ENCODE measurements around the gene MEGF6. TPM values are rescaled to one million over a fixed set of nuclear protein-coding genes. Genes with fewer than 3 reads are reported as not detected.
"Not testable (repeated sequence)": the region's sequence is repeated elsewhere in the genome, so short reads cannot be mapped to it uniquely, and the experiment has no call there.

MEGF6 gene
- total RNA-seq, 8 experiments from 2014 or later = 0.40 to 14.0 (median 2.0) TPM

DNA sequence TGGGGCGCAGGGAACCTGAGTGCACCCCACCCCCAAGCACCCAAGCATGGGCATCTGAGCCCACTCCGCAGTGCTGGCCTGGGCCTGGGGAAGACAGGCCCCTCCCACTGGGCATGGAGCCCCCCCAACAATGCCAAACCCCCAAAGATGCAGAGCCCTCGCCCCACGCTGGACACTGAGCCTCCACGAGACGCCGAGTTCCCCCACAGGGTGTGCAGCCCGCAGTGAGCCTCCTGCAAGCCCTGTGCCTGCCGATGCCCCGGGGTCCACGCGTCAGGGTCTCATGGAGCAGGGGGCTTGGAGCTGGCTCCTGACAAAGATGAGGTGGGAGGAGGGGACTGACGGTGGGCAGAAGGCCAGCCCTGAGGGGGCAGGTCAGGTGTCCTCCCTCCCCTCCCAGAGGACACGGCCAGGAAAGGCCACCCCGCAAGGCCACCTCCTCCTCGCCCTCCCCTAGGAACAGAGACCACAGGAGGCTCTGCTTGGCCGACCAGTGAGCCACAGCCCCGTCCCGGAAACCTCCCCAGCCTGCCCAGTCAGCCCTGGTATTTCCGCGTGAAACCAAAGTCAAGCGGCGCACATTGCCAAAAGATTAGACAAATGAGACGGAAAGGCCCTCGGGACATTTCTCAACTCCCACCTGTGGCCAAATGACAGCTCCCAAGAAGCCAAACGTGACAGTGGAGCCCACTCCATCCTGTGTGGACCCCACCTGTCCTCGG is 33.4 kb downstream of the MEGF6 start:
- Histone ChIP-seq H3K4me3 (no peak overlapping the region), H3K4me1 (replicated peaks in 1 of 2) (peaks cover 20 to 26% of the 10 kb centered on the region in 2 donors), H3K27ac (no peak overlapping the region)
- in situ Hi-C loops (cut with MboI; ENCODE audit: low pct_unique_long_range_greater_than_20kb in 2 of 9, low sequenced_read_pairs in 9 of 9, unreplicated experiment in 9 of 9) = no loop called here
- ATAC-seq (replicated peaks in 6 of 8) = no peak
- WGBS, 10 experiments = 65 to 81% (median 79%) methylated on average over 4 to 9 of the region's 27 CpGs; no CpG with 5 or more reads in 7 of the 10 experiments

DNA sequence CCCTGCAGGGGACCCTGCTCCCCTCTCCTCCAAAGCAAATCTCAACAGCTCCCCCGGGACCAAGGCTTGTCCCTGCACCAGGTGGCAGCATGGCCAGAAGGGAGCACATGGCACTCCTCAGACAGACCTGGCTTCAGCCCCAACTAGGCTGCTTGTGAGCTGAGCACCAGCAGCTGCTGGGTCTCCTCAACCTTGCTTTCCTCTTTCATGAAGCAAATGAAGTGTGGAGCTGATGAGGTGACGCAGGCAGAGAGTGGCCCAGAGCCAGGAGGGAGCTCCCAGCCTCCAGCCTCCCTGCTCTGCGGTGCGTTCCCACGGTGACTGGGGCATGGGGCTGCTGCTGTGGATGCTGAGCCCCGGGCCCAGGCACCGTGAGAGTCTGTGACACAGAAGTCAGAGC is 34.0 kb downstream of the MEGF6 start:
- H3K4me3 ChIP-seq = no peak overlapping the region
- in situ Hi-C loops (cut with MboI; ENCODE audit: low pct_unique_long_range_greater_than_20kb in 2 of 9, low sequenced_read_pairs in 9 of 9, unreplicated experiment in 9 of 9) = no loop called here
- 94 to 100% methylated on average over 1 to 3 of the region's 7 CpGs; no CpG with 5 or more reads in 8 of the 10 experiments for WGBS, 10 experiments
- H3K4me1 ChIP-seq (replicated peaks in 1 of 2) = peaks cover 17 to 26% of the 10 kb centered on the region in 2 donors
- ATAC-seq (replicated peaks in 6 of 8) = peak in 5 of 8 experiments; percentile 28 to 80 (median 63)
- H3K27ac ChIP-seq = no peak overlapping the region

DNA sequence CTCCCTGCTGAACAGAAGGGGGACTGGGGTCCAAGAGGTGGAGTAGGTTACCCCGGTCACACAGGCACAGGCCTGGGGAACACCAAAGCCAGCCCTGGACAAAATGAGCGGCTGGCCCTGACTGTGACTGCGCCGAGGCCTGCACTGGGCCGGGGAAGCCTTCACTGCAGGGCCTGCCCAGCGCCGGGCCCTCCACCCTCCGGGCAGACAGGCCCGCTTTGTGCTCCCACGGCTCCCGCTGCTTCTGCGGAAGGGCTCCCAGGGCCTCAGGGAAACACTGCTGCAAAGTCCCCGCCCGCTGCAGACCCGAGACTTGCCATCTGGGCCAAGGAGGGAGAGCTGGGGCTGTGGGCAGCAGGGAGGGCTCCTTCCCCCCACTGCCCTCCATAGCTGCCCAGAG is 35.3 kb downstream of the MEGF6 start:
- WGBS, 10 experiments = 81 to 100% (median 95%) methylated on average over 2 to 9 of the region's 15 CpGs; no CpG with 5 or more reads in 7 of the 10 experiments
- ATAC-seq (replicated peaks in 6 of 8) = peak in 1 of 8 experiments; percentile 29
- peak overlapping the region in 1 of 2 donors; percentile 17 for H3K27ac ChIP-seq
- in situ Hi-C loops (cut with MboI; ENCODE audit: low pct_unique_long_range_greater_than_20kb in 2 of 9, low sequenced_read_pairs in 9 of 9, unreplicated experiment in 9 of 9) = no loop called here
- peaks cover 5 to 13% of the 10 kb centered on the region in 2 donors for H3K4me1 ChIP-seq (replicated peaks in 1 of 2)
- H3K4me3 ChIP-seq = no peak overlapping the region

DNA sequence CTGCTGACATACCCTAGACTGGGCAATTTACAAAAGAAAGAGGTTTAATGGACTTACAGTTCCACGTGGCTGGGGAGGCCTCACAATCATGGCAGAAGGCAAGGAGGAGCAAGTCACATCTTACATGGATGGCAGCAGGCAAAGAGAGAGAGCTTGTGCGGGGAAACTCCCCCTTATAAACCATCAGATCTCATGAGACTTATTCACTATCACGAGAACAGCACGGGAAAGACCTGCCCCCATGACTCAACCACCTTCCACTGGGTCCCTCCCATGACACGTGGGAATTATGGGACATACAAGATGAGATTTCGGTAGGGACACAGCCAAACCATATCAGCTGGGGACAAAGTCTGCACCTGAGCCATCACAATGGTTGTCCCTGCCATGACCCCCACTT is 35.8 kb downstream of the MEGF6 start:
- WGBS, 10 experiments = 17 to 100% (median 86%) methylated on average over 1 to 5 of the region's 6 CpGs; no CpG with 5 or more reads in 2 of the 10 experiments

DNA sequence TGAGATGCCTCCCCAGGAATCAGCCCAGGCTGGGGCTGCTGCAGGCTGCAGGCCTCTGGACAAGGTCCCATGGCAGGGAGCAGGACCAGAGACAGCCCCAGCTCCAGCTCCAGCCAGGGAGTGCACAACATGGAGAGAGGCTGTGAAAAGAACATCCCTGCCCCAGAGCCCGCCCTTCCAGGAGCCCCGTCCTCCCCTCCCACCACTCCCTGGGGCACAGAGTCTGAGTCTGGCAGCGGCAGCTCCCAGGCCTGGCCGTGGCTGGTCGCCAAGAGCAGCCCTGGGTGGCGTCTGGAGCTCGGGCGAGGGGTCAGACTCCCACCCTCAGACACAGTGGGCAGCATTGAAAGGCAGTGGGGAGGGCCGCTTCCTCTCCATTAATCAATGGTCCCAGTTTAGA is 37.8 kb downstream of the MEGF6 start:
- H3K4me1 ChIP-seq (replicated peaks in 1 of 2) = peaks cover 5 to 13% of the 10 kb centered on the region in 2 donors
- WGBS, 10 experiments = 77% methylated on average over 4 of the region's 9 CpGs; no CpG with 5 or more reads in 9 of the 10 experiments
- ATAC-seq (replicated peaks in 6 of 8) = peak; percentile 20 to 63 (median 45)

More for the DNA sequence above, 35.8 kb downstream of the MEGF6 start:
- H3K4me3 ChIP-seq; H3K27ac ChIP-seq; in situ Hi-C loops (cut with MboI; ENCODE audit: low pct_unique_long_range_greater_than_20kb in 2 of 9, low sequenced_read_pairs in 9 of 9, unreplicated experiment in 9 of 9); ATAC-seq (replicated peaks in 6 of 8): not testable (repeated sequence)
- peaks cover 5 to 13% of the 10 kb centered on the region in 2 donors for H3K4me1 ChIP-seq (replicated peaks in 1 of 2)

DNA sequence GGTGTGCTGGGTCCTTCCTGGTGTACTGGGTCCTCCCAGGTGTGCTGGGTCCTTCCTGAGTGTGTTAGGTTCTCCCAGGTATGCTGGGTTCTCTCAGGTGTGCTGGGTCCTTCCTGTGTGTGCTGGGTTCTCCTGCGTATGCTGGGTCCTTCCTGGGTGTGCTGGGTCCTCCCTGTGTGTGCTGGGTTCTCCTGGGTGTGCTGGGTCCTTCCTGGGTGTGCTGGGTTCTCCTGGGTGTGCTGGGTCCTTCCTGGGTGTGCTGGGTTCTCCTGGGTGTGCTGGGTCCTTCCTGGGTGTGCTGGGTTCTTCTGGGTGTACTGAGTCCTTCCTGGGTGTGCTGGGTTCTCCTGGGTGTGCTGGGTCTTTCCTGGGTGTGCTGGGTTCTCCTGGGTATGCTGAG is 38.7 kb downstream of the MEGF6 start:
- H3K4me3 ChIP-seq; ATAC-seq (replicated peaks in 6 of 8): not testable (repeated sequence)

More for the DNA sequence above, 37.8 kb downstream of the MEGF6 start:
- in situ Hi-C loops (cut with MboI; ENCODE audit: low pct_unique_long_range_greater_than_20kb in 2 of 9, low sequenced_read_pairs in 9 of 9, unreplicated experiment in 9 of 9) = no loop called here
- Histone ChIP-seq H3K4me3 (no peak overlapping the region), H3K27ac (no peak overlapping the region)

DNA sequence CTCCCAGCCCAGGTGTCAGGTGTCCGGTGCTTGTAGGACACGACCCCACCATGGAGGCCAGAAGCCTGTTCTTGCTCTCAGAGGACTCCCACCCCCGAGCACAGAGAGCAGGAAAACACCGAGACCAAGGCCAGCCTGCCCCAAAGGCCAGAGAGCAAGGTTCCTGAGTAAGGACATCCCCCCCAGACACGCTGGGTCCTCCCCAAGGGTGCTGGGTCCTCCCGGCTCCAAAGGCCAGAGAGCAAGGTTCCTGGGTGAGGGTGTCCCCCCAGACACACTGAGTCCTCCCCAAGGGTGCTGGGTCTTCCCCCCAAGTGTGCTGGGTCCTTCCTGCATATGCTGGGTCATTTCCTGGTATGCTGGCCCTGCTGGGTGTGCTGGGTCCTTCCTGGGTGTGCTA is 40.0 kb downstream of the MEGF6 start:
- Histone ChIP-seq H3K27ac (no peak overlapping the region), H3K4me1 (replicated peaks in 1 of 2) (peaks cover 0 to 3% of the 10 kb centered on the region in 2 donors), H3K4me3 (no peak overlapping the region)
- in situ Hi-C loops (cut with MboI; ENCODE audit: low pct_unique_long_range_greater_than_20kb in 2 of 9, low sequenced_read_pairs in 9 of 9, unreplicated experiment in 9 of 9) = no loop called here
- ATAC-seq (replicated peaks in 6 of 8) = no peak
- WGBS, 10 experiments = 67 to 85% methylated on average over 3 to 5 of the region's 6 CpGs; no CpG with 5 or more reads in 8 of the 10 experiments

More for the DNA sequence above, 38.7 kb downstream of the MEGF6 start:
- H3K27ac ChIP-seq; in situ Hi-C loops (cut with MboI; ENCODE audit: low pct_unique_long_range_greater_than_20kb in 2 of 9, low sequenced_read_pairs in 9 of 9, unreplicated experiment in 9 of 9); H3K4me1 ChIP-seq (replicated peaks in 1 of 2): not testable (repeated sequence)
- 0 to 100% (median 40%) methylated on average over 1 of the region's 1 CpG; no CpG with 5 or more reads in 7 of the 10 experiments for WGBS, 10 experiments

DNA sequence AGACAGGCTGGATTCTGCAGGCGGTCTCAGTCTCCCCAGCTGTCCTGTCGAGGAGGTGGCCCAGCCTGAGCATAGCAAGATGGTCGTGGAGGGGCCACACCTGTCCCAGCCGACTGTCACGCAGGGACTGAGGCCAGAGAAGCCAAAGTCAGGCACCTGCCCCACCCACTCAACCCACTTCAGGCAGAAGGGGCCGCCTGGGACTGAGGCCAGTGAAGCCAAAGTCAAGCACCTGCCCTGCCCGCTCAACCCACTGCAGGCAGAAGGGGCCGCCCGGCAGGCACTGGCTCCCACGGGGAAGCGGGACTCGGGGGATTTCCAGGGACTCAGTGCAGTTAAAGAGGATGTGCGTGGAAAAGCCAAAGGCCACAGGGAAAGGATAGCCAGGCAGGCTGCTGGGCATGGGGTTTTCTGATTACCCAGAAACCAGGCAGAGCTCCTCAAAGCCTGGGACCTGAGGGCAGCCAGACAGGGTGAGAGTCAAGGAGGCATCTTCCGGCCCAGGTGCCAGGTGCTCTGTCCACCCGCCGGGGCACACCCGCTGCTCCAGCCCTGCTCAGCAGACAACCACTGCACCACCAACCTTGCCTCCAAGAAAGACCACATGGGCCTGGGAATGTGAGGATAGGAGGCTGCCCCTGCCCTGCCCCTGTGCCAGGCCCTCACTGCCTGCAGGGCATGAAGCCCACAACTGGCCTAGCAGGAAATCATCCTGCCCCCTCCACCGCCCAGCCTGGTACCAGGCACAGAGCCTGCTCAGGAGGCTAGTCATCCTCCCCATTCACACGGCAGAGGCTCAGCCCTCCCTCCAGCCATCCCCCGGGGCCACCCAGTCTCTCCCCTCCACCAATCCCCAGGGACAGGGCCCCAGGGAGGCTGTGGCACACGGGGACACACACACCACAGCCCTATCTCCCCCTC is 41.0 kb downstream of the MEGF6 start:
- no peak overlapping the region for H3K4me3 ChIP-seq
- peaks cover 2 to 5% of the 10 kb centered on the region in 2 donors for H3K4me1 ChIP-seq (replicated peaks in 1 of 2)
- 42 to 100% (median 67%) methylated on average over 1 to 9 of the region's 21 CpGs; no CpG with 5 or more reads in 5 of the 10 experiments for WGBS, 10 experiments
- in situ Hi-C loops (cut with MboI; ENCODE audit: low pct_unique_long_range_greater_than_20kb in 2 of 9, low sequenced_read_pairs in 9 of 9, unreplicated experiment in 9 of 9) = no loop called here
- ATAC-seq (replicated peaks in 6 of 8) = no peak
- no peak overlapping the region for H3K27ac ChIP-seq

DNA sequence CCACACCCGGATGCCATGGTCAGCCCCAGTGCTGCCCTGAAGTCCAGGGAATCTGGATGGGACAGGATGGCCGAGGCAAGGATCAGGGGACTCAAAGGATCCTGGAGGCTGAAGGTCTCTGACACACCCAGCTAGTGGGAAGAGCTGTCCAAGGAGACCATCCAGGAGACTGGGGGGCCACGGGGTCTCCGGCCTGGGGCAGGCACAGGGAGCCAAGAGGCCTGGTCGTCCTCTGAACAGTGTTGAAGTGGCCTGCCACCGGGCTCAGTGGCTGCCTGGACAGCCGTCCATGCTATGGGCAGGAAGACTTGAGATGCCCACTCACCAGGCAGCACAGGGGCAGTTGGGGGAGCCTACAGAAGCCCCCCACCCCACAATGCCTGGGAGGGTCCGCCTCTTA is 41.9 kb downstream of the MEGF6 start:
- Histone ChIP-seq H3K27ac (no peak overlapping the region), H3K4me3 (no peak overlapping the region), H3K4me1 (replicated peaks in 1 of 2) (peaks cover 5 to 8% of the 10 kb centered on the region in 2 donors)
- 80 to 93% (median 88%) methylated on average over 1 to 4 of the region's 8 CpGs; no CpG with 5 or more reads in 7 of the 10 experiments for WGBS, 10 experiments
- in situ Hi-C loops (cut with MboI; ENCODE audit: low pct_unique_long_range_greater_than_20kb in 2 of 9, low sequenced_read_pairs in 9 of 9, unreplicated experiment in 9 of 9) = no loop called here
- no peak for ATAC-seq (replicated peaks in 6 of 8)

DNA sequence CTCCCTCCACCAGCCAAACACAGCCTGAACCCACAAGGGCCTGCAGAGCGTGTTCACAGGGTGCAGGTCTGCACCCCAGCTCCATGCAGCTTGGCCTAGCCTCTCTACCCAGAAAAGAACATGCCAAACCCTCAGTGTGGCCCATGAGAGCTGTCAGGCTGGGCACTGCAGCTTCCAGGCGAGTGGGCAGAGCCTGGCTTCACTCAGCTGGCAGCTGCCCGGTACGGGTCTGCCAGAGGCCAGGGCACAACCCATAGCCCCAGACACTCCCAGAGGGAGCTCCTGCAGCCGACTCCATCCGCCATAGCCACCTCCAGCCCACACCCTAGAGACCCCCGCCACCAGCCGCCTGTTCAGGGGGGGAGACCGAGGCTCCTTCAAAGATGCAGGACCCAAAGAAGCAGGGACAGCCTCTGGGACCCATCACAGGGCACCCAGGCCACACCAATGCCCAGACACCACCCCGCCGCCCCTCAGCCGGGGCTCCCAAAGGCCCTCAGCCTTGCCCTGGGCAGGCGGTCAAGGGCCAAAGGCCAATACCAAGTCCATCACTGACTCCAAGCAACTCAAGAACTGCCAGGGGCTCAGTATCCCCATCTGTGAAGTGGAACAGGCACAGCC is 42.4 kb downstream of the MEGF6 start:
- Histone ChIP-seq H3K27ac (no peak overlapping the region), H3K4me1 (replicated peaks in 1 of 2) (peaks cover 9 to 13% of the 10 kb centered on the region in 2 donors), H3K4me3 (no peak overlapping the region)
- 41 to 93% (median 73%) methylated on average over 2 to 8 of the region's 13 CpGs; no CpG with 5 or more reads in 6 of the 10 experiments for WGBS, 10 experiments
- in situ Hi-C loops (cut with MboI; ENCODE audit: low pct_unique_long_range_greater_than_20kb in 2 of 9, low sequenced_read_pairs in 9 of 9, unreplicated experiment in 9 of 9) = no loop called here
- no peak for ATAC-seq (replicated peaks in 6 of 8)

DNA sequence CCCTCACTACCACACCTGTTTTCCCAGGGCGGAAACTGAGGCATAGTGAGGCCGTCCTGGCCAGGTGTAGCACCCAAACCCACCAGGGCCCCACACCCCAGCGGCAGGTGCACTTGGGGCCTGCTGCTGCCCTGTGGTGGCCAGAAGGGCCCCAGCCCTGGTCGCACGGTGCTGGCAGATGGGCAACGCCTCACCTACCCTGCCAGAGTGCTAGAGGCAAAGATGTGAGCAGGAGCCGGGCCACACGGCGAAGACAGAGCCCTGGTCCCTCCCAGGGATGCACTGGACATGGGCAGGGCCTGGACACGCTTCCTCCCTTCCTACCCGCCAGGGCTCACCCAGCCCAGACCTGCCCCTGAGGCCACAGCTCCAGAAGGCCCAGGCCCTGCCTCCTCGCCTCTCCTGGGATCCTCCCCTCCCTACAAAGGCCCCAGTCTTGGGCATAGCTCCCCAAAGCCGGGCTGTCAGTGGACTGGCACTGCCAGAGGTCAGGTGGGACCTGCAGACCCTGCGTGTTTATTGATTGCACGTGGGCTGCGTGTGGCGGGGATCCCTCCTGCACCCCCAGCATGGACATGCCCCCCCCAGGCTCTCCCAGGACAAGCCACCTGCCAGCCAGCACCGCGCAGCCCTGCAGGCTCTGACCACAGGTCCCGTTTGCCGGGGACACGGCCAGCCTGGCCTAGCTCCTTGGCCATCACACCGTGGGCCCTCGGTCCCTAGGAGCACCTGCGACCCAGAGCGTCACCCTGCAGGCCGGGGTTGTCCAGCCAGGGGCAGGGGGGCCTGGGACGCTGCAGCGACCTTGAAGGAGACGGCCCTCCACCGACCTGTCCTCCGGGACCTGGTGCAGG is 44.1 kb downstream of the MEGF6 start:
- WGBS, 10 experiments = 80 to 100% (median 98%) methylated on average over 2 to 7 of the region's 32 CpGs; no CpG with 5 or more reads in 7 of the 10 experiments
- no peak overlapping the region for H3K4me3 ChIP-seq
- ATAC-seq (replicated peaks in 6 of 8) = peak in 2 of 8 experiments; percentile 72 to 89
- in situ Hi-C loops (cut with MboI; ENCODE audit: low pct_unique_long_range_greater_than_20kb in 2 of 9, low sequenced_read_pairs in 9 of 9, unreplicated experiment in 9 of 9) = no loop called here
- H3K27ac ChIP-seq = no peak overlapping the region
- H3K4me1 ChIP-seq (replicated peaks in 1 of 2) = peaks cover 13 to 15% of the 10 kb centered on the region in 2 donors

Measured in motor neuron (in vitro differentiated cells).